GM19463 (cell line): Measurements from ENCODE around the gene RASL11A.
"Not testable (repeated sequence)": the region's sequence is repeated elsewhere in the genome, so short reads cannot be mapped to it uniquely, and the experiment has no call there.

Experiments
- ATAC-seq: cut with Tn5 transposase; IDR thresholded peaks from one replicate; pipeline ENCODE4 v1.9.1; 2021; ENCODE audit warnings: mild to moderate bottlenecking, moderate library complexity; ENCODE audit not compliant: unreplicated experiment

Gene RASL11A

DNA sequence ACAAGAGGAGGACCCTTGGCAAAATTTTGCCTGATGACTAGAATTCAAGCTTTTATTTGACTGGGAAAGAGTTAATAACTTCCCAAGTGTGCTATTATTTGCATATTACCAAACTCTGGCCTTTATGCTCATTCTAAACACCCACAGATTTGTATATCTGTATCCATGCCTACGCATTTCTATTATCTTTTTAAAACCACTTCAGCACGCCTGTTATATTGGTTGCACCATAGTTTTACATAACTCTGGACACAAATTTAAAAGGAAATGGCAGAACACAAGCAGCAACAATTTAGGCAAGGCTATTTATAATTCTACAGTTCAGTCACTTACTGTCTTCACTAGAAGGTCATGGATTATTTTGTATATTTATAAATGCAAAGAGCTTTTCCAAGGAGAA, 3.7 kb upstream of the RASL11A start:
- no peak for ATAC-seq

- no peak for ATAC-seq
Measured at GRCh38 chr13:27267596-27267995, 3.0 kb upstream of the RASL11A start.

GRCh38 chr13:27269114-27269665, 1.4 kb upstream of the RASL11A start:
- no peak for ATAC-seq

DNA sequence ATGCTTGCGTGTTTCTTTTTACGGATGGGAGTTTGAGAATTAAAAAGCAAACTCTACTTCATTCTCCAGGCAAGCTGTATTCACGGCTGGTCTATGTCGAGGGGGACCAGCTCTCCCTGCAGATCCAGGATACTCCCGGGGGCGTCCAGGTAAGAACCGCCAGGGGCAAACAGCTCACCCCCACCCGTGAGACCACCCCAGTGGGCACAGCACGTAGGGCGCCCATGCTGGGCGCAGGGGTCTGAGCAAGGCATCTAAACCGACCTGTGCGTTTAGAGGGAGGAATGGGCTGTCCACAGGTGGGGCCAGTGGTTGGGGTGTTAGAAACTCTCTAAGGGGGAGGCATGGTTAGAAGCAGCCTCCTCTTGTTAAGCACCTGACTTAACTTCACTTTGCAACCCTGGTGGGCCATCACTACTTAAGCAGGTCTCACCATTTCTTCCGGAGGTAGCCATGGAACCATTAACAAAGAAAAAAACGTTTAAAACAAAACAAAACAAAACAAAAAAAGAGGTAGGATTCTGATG, 1.0 kb downstream of the RASL11A start:
- ATAC-seq, result no peak

- no peak for ATAC-seq
Measured at GRCh38 chr13:27273658-27274425, 3.2 kb downstream of the RASL11A start.

DNA sequence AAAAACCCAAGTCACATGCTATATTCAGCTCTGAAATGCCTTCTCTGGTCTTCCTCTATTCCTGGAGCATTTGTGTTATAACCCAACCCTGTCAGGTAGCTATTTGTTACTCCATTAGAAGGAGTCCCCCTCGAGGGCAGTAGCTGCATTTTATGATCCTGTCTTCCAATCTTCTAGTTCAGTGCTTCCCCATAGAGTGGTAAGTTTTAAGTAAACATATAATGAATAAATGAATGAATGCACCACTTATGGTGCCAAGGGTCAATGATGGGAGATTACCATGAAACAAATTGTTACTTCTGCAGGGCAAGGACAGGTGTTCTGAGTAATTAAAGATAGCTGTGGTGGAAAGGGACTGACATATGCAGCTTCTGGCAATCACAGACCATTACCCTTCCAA, 4.0 kb downstream of the RASL11A start:
- ATAC-seq, result no peak

DNA sequence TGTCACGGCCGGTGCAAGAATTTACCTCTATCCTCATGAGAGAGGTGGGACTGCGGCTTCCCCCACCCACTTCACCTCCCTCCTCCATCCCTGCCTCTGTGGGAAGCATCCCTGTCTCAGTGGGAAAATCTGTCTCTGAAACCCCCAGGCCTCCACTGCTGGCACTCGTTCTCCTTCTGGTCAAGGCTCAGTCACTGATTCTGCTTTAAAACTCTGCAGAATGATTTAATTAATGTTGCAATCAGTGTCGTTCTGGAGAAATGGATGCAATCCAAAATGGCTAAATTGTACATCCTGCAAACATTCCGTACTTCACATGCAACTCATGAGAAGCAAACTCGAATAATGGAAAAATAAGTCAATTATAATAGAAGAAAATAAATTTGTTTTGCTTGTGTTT, 5.6 kb downstream of the RASL11A start:
- no peak for ATAC-seq

- no peak for ATAC-seq
Measured at GRCh38 chr13:27279506-27279905, 8.9 kb downstream of the RASL11A start.

- no peak for ATAC-seq
Measured at GRCh38 chr13:27280009-27280656, 9.5 kb downstream of the RASL11A start.

- ATAC-seq, result no peak
Measured at GRCh38 chr13:27280841-27281240, 10.2 kb downstream of the RASL11A start.

DNA sequence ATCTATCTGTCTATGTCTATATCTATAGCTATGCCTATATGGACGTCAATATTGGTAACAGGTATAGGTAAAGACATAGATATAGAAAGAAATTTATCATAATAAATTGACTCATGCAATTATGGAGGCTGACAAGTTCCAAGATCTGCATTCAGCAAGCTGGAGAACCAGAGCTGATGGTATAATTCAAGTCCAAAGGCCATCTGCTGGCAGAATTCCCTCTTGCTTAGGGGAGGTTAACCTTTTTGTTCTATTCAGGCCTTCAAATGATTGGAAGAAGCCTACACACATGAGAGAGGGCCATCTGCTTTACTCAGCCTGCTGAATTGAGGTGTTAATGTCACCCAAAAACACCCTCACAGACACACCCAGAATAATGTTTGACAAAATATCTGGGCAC, 10.8 kb downstream of the RASL11A start:
- no peak for ATAC-seq

- no peak for ATAC-seq
Measured at GRCh38 chr13:27283906-27284493, 13.4 kb downstream of the RASL11A start.

DNA sequence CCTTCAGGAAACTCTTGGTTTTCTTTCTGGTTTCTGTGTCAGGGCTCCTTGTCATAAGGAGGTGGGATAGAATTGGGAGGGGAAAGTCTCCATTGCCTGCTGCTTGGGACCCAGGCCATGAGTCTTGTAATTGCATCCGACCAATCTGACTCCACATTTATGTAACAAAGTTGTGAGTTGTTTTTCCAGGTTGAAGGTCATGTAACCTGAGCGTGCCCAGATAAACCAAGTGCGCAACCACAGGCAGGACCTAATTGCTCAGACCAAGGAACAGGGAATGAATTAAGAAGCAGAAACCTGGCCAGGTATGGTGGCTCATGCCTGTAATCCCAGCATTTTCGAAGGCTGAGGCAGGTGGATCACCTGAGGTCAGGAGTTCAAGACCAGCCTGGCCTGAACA, 17.8 kb downstream of the RASL11A start:
- ATAC-seq, result no peak

- no peak for ATAC-seq
Measured at GRCh38 chr13:27289011-27289665, 18.5 kb downstream of the RASL11A start.

- no peak for ATAC-seq
Measured at GRCh38 chr13:27290715-27291114, 20.1 kb downstream of the RASL11A start.

- ATAC-seq, result not testable (repeated sequence)
Measured at GRCh38 chr13:27291967-27292366, 21.3 kb downstream of the RASL11A start.

DNA sequence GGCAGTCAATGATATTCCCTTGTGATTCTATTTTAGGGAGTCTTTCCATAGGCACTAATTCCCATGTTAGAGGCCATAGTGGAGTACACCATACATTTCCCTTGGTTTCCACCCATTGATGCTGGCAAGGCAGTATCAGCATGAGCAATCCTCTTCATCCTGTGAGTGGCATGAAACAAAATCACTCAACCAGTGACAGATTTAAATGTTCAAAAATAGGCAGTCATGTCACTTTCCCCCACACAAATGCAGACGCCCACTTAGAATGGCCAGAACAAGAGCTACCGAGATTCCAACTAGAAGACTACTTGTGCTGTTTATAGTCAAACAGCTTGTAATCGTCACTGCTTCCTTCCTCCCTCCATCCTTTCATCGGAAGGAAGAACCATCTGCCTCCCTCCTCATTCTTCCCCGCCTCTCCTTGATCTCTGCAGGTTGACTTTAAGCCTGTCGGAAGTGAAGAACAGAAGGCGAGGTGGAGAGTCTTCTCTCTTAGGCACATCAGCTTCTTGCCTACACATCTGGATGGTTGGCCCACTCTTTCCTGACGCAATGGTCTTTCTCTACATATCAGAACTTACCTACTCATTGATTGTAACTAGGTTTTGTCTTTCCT, 22.6 kb downstream of the RASL11A start:
- no peak for ATAC-seq

DNA sequence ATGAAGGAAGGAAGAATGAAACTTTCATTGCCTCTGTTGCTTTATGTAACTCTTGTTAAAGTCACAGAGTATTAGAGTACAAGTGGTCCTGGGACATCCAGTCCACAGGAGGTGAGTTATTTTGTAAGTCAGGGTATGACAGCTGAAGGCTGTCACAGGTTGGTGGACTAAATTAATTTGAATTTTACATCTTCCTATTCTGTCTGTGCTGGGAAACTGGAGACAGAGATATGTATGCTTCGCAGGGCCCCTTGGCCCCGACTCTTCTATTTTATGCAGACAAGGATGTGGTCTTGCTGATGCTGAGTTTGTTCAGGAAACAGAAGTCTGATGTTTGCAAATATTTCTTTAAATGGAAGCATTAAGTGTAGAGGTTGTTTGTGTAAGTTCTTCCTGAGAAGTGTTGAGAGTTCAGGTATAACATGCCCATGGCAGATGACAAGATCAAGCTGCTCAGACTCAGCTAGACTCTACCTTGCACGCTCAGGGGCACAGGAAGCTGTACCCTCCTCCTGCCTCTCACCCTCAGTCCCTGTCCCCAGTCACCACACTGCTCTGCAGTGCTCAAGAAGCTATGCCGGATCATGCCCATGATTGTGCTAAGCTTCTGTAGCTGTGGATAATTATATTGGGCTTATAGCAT, 23.4 kb downstream of the RASL11A start:
- ATAC-seq, result no peak

- ATAC-seq, result no peak
Measured at GRCh38 chr13:27295096-27295495, 24.5 kb downstream of the RASL11A start.

DNA sequence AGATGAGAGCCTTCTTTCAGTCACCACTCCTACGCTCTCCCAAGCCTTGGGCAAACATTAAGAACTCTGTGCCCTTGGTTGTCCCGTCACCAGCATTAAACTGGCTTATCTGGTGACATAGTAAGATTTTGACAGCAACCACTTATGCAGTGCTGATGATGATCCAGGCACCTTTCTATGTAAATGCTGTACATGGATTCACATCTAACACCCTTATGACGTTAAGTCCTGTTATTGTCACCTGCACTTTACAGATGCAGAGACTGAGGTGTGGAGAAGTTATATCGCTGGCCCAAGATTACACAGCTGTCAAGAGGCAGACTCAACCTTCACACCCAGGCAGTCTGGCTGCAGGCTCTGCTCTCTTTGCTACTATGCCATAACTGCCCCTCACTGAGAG, 25.0 kb downstream of the RASL11A start:
- no peak for ATAC-seq
